NCI-H1105 treated with DMSO at 0.1 percent for 48 hours (cell line): ENCODE measurements around the gene VCAM1.
"Not testable (repeated sequence)": the region's sequence is repeated elsewhere in the genome, so short reads cannot be mapped to it uniquely, and the experiment has no call there.

ENCODE experiments used
- DNase-seq: peaks from one replicate; lab custom pipeline; 2025; lab: John Stamatoyannopoulos, UW

Gene VCAM1

GRCh38 chr1:100778748-100779147 lies 59.2 kb downstream of the VCAM1 start:
- DNase-seq: no peak

GRCh38 chr1:100780814-100781213 lies 61.3 kb downstream of the VCAM1 start:
- DNase-seq: no peak

GRCh38 chr1:100781728-100782127 lies 62.2 kb downstream of the VCAM1 start:
- not testable (repeated sequence) for DNase-seq

- no peak for DNase-seq
Observed at GRCh38 chr1:100782473-100783039, 63.0 kb downstream of the VCAM1 start.

- no peak for DNase-seq
Observed at GRCh38 chr1:100785470-100786052, 66.0 kb downstream of the VCAM1 start.

- DNase-seq: no peak
Observed at GRCh38 chr1:100786870-100787269, 67.3 kb downstream of the VCAM1 start.
